Panc1 (cell line): ENCODE data around the gene RPP14.

Source experiments
- POLR2AphosphoS5 ChIP-seq: IDR thresholded peaks from 2 replicates; pipeline ENCODE4 v1.6.1; 2012; ENCODE audit warnings: mild to moderate bottlenecking, low read depth, low read length, moderate library complexity
- SIN3A ChIP-seq: IDR thresholded peaks from 2 replicates; pipeline ENCODE4 v1.6.1; 2012; ENCODE audit warnings: low read depth, mild to moderate bottlenecking, low read length, moderate library complexity, borderline replicate concordance; ENCODE audit not compliant: insufficient read depth
- TCF7L2 ChIP-seq: IDR thresholded peaks from 2 replicates; pipeline ENCODE4 v1.6.1; 2011; ENCODE audit warnings: mild to moderate bottlenecking, low read depth, low read length, inconsistent platforms
- TF ChIP-seq, protein P1 (sequence below): fragments of 450-650 bp; IDR thresholded peaks from 2 replicates; pipeline ENCODE4 v1.5.1; 2017; ENCODE audit warnings: mild to moderate bottlenecking
- TF ChIP-seq, protein P2 (sequence below), 2 experiments: IDR thresholded peaks; 2 replicates each; pipeline ENCODE4 v1.6.1; 2011 to 2012; ENCODE audit warnings: low read depth in 2 of 2, control low read depth in 1 of 2, low read length in 1 of 2, mild to moderate bottlenecking in 1 of 2, moderate library complexity in 1 of 2; ENCODE audit not compliant: insufficient read depth in 1 of 2

DNA sequence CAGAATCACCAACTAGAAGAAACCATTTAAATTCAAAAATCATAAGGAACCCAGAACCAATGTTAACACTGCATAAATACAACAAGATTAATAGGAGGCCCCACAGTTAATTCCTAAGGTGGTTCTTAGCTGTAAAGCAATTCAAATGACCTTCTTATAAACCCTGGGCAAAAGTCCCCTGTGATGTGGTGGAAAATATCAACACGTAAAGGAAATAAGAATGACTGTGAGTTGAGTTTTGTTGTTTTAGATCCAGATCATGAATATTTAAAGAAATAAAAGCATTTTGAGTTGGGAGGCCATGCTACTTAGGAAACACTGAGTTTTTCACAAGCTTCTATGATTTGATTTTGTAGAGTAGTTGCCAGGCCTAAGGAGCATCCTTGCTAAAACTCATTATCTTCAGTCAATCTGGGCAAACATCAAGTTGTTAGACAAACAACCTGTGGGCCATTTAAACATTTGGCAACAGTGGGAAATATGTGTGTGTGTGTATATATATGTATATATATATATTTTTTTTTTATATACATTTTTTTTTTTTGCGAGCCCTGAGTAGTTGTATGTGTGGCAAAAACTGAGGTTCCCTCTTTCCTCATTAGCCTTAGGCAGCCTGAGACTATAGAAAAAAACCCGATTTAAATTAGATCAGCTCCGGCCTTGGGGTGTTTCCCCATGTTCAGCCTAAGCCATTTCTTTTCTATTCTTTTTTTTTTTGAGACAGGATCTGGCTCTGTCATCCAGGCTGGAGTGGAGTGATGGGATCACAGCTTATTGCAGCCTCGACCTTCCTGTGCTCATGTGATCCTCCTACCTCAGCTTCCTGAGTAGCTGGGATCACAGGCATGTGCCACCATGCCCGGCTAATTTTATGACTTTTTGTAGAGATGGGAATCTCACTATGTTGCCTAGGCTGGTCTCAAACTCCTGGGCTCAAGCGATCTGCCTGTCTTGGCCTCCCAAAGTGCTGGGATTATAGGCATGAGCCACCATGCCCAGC lies 18.6 kb downstream of the RPP14 start:
- TF ChIP-seq, protein P1, sequence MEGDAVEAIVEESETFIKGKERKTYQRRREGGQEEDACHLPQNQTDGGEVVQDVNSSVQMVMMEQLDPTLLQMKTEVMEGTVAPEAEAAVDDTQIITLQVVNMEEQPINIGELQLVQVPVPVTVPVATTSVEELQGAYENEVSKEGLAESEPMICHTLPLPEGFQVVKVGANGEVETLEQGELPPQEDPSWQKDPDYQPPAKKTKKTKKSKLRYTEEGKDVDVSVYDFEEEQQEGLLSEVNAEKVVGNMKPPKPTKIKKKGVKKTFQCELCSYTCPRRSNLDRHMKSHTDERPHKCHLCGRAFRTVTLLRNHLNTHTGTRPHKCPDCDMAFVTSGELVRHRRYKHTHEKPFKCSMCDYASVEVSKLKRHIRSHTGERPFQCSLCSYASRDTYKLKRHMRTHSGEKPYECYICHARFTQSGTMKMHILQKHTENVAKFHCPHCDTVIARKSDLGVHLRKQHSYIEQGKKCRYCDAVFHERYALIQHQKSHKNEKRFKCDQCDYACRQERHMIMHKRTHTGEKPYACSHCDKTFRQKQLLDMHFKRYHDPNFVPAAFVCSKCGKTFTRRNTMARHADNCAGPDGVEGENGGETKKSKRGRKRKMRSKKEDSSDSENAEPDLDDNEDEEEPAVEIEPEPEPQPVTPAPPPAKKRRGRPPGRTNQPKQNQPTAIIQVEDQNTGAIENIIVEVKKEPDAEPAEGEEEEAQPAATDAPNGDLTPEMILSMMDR = no peak
- TF ChIP-seq, protein P2, sequence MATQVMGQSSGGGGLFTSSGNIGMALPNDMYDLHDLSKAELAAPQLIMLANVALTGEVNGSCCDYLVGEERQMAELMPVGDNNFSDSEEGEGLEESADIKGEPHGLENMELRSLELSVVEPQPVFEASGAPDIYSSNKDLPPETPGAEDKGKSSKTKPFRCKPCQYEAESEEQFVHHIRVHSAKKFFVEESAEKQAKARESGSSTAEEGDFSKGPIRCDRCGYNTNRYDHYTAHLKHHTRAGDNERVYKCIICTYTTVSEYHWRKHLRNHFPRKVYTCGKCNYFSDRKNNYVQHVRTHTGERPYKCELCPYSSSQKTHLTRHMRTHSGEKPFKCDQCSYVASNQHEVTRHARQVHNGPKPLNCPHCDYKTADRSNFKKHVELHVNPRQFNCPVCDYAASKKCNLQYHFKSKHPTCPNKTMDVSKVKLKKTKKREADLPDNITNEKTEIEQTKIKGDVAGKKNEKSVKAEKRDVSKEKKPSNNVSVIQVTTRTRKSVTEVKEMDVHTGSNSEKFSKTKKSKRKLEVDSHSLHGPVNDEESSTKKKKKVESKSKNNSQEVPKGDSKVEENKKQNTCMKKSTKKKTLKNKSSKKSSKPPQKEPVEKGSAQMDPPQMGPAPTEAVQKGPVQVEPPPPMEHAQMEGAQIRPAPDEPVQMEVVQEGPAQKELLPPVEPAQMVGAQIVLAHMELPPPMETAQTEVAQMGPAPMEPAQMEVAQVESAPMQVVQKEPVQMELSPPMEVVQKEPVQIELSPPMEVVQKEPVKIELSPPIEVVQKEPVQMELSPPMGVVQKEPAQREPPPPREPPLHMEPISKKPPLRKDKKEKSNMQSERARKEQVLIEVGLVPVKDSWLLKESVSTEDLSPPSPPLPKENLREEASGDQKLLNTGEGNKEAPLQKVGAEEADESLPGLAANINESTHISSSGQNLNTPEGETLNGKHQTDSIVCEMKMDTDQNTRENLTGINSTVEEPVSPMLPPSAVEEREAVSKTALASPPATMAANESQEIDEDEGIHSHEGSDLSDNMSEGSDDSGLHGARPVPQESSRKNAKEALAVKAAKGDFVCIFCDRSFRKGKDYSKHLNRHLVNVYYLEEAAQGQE (IDR thresholded peaks at IDR 0.05; ENCODE audit: insufficient read depth in 1 of 2, low read depth in 2 of 2, low read length in 1 of 2) = no peak
- TF ChIP-seq SIN3A = no peak
- TF ChIP-seq POLR2AphosphoS5 = no peak
- no peak for TF ChIP-seq TCF7L2
